ENCODE measurements around the gene PPOX.

PPOX gene

DNA sequence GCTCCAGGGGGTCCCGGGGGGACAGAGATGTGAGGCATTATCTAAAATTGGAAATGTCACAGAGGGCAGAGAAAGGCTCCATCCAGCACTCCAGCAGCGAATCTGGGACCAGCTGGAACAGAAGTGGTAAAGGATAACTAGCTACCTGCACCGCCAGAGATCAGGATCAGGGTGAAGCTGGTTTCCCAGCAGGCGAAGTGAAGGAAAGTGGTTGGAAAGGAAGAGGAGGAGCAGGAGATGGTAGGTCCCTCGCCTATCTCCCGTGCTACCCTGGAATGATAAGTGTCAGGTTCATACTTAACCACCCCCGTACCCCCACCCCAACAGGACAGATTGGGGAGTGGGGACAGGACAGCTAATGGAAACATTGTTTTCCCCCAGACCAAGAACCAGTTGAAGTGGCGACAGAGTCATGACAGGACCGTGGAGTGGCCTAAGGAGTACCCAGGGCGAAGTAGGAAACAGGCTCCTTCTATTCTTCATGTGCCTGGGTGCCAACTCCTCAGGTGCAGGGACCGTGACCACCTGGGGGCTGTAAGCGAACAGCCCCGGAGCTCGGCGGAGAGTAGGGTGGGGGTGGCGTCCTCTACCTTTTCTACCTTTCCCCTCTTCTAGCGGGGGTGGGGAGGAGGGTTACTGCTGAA lies 10.4 kb downstream of the PPOX start:
- DNase-seq, result no peak

DNA sequence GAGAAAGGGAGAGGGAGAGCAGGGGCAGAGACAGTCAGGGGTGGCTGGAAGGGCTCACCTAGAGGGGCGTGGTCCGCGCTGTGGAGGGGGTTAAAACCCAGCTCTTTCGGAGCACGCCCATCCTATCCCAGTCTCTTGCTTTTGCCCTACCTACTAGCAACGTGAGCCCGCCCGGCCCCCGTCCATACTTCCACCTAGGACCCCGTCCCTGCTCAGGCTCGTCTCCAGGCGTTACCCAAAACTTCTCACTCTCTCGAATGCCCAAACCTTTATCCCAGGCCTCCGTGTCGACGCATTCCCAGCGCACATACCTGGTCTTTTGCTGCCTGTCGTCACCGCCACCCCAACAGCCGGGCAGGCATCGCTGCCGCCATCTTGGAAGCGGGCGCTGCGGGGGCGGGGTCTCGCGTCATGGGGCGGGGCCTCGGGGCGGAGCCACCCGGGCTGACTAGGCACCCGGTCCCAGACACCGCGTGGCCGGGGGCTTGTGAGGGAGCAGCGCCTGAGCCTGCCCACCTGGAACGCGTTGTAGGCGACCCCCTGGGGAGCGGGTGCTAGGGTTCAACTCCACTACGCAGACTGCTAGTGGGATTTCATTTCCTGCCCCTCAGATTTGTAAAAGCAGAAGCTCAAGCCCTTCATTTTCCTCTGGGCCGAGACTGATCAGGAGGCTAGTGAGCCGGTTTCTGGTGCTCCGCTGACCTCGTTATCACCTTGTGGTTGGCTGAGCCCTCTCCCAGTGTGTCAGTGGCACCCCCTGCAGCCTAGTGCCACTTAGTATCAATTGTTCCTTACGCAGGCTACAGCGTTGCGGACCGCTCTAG lies 11.1 kb downstream of the PPOX start, which contains the start of gene B4GALT3:
Gene B4GALT3, minus strand, starts transcription at position 396 of the 824 bp plus-strand sequence. CDS start 1,447 bp downstream, outside the sequence.
- peak; percentile 88 for DNase-seq

DNA sequence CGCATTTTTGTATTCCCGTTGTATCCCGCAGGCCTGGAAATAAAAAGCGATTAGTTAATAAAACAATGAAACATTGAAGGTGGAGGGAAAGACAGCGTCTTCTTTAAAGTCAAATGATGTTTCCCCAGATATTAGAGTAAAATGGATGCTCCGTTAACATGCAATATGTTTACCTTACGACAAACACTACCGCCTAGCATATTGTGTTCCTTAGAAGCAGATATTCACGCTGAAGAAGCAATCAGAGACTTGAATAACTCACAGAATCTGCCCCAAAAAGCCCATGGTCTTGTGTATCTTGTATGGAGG lies 11.7 kb downstream of the PPOX start:
- DNase-seq, result no peak

DNA sequence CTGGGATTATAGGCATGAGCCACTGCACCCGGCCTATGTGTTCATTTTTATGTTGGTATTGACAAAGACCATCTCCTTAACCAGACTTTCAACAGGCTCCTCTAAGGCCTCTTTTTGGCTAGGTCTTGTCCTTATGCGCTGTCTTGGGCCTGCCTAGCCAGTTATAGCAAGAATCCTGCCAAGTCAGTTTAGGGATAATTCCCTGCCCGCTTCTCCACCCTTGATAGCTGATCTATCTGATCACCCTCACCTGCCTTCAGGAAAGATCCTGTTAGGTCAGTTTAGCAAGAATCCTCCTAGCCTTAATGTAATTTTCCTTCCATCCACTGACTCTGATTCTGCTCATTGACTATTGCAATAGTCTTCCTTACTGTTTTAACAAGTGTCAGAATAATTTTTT lies 13.5 kb downstream of the PPOX start:
- DNase-seq, result no peak

DNA sequence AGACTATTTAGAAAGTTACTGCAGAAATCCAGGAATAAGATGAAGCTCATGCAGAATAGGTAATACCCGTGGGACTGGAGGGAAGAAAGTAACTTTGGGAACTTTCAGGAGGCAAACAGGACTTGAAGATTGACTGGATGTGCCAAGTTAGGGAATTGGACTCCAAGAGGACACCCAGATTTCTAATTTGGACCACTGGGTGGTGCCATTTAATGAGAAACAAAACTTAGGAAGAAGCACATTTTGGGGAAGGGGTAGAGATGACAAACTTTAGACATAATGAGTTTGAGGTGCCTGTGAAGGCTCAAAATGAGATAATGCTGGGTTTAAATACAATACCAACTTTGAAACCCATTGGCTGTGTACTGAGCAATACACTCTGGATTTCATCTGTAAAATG lies 14.4 kb downstream of the PPOX start:
- no peak for DNase-seq

DNA sequence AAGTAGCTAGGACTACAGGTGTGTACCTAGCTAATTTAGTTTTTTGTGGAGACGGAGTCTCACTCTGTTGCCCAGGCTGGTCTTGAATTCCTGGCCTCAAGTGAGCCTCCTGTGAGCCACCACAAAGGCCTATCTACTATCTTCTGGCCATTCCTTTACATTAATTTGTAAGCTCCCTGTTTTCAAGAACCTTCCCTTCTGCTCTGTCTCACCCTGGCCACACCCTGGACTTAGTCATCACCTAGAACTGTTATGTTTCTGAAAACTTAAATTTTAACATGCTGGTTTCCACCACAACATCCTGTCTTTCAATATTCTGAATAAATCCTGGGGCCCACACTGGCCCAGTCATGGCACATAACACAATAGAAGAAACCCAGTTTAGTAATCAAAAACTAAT lies 16.0 kb downstream of the PPOX start:
- DNase-seq, result no peak

DNA sequence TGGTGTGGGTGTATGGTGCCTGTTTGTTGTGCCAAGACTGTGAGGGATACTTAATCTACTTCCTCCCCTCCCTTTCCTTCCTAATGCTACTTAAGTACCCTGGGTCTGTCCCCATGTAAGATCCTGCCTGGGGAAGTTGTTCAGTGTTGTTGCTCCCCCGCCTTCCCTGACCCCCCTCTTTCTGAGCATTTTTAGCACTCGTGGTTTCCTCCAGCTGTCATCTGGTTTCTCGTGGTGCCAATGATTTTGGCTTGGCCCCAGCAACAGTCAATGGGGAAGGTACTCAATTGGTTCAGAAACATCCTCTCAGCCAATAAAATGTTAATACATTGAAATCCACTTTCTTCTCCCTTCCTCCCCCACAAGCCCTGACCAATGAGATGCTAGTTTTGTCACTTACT lies 19.1 kb downstream of the PPOX start:
- DNase-seq, result peak; percentile 81

DNA sequence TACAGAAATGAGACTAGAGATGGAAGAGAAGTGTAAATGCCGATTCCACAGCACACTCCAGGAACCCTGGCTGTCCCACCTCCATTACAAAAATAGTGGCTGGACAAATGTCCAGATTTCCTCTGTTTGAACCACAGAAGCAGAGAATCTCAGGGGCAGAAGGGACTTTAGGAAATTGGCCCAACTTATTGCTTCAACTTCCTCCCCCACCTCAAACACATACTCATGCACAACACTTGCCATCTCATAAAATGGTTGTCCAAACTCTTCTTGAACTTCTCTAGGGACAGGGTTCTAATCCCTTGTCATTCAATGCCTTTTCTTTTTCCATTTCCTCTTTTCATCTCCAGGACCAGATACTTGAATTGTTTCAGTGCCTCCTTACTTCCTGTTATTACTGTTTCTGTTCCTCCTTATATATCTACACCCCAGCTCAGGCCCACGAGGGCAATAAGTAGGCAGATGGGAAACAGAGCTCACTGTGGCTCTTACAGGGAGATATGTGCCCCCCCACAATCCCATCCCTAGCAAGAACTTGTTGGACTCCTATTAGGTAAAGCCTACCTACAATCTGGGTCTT lies 19.6 kb downstream of the PPOX start:
- DNase-seq, result no peak

DNA sequence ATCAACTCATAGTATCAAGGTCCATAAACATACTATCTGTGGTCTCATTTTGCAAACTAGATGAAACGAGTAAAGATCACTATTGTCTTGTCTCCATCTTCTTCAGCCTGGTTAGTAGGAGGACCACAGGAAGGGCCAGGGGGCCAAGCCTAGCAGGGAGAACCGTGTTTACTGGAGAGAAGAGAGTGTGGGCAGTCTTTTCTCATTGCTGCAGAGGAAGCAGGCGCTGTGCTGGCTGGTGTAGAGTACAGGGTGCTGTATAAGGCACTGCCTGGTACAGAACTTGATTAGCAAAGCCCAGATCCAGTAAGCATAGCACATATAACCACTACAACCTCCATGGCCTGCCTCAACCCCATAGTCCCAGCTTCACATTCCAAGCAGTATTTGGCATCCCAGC lies 21.1 kb downstream of the PPOX start:
- no peak for DNase-seq

DNA sequence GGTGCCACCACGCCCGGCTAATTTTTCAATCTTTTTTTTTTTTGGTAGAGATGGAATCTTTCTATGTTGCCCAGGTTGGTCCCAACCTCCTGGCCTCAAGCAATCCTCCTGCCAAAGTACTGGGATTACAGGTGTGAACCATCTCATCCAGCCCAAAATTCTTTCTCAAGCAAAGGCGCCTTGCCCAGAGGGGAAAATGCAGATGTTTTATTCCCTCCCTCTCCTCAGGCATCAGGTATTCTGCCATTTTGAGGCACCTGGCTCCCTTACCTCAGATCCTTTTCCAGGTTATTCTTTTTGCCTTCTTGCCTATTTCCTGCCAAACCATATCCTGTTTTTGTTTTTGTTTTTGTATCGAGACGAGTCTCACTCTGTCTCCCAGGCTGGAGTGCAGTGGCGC lies 22.2 kb downstream of the PPOX start:
- DNase-seq, result no peak

DNA sequence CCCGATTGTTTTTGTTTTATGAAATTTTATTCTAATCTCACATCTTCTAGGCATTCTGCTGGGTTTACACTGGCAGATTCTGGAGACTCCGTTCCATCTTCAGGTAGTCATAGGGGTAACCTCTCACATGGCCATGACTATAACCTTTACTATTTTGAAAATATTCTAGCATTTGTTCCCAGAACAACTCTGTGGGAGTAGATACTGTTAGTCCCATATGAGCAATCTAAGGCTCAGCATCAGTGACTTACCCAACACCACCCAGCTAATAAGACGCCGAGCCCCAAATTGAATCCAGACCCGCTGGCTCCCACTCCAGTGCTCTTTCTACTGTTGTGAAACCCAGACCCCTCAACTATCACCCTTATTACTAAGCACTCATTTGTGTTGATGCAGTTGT lies 22.8 kb downstream of the PPOX start:
- no peak for DNase-seq

DNA sequence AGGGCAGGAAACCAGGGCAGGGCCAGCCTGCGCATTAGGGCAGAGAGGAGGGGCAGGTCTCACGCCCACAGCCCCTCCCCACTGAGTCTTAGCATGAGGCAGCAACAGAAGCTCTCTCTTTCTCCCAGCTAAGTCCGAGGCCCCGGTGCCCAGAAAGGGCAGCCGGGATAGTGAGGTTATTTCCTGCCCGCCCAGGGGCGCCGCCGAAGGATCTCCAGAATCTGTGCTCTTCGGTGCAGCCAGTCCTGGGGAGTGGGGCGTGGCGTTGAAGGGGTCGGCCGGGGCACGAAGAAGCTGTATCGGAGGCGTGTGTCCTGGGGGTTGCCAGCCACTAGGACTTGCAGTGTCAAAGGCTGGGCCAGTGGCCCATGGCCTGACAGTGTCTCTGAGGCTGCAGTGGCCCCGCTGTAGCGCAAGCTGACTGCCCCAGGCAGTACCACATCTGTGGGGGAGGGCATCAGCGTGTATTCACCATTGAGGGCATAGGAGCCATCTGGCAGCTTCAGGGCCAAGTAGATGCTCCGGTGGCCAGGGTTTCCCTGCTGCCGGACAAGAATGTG lies 24.8 kb downstream of the PPOX start:
- no peak for DNase-seq

DNA sequence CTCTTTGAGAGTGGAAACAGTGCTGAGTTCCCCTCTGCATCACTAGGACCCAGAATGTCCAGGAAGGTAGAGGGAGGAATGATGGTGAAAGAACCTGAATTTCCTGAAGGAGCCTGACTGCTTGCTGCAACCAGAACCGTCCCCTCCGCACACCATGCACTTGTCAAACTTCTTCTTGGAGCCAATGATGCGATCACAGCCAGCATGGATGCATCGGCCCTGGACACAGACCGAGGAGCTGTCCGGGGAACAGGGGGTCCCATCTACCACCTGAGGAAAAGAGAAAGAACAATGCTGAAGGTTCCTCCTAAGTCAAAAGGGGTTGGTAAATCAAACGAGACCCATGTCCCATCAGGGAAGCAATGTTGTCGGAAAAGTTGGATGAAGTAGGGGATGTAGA lies 25.7 kb downstream of the PPOX start:
- no peak for DNase-seq

DNA sequence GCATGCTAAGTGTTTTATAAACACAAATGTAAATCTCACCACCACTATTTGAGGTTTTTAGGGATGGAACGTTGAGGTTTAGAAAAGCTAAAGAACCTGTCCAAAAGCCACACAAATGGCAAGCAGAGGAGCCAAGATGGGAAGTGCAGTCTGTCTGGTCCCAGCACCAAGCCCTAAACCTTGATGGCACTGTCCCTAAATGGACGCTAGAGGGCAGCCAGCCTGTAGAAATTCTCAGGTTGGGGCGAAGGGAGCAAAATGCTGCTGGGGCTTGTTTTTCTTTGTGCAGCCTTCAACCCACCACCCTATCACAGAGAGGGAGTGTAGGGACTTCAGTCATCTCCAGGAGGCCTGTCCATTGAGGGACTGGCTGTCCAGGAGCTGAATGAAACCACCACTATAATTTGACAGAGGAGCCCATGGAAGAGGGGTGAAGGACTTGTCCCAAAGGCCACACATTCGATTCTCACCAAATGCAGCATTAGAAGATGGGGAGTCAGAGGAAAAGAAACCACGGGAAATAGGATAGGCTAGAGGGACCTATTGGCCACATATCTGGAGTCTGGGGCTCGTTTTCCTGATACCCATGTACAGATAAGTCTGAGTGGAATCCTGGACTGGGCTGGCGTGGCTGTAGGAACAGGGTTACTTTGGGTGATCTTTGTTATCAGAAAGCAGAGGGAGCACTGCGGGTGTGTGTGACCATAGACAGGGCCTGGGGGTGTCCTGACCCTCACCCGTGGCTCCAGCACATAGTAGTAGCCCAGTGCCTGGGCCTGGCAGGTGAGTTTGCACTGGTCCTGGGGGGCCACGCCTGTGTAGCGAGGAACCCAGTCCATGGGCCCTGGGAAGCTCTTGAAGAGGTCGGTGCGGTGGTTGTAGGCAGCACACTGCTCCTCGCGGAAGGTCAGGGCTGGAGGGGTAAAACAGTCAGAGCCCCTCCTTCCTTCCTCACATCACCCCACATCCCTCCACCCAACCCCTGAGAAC lies 26.5 kb downstream of the PPOX start:
- DNase-seq, result peak; percentile 41

DNA sequence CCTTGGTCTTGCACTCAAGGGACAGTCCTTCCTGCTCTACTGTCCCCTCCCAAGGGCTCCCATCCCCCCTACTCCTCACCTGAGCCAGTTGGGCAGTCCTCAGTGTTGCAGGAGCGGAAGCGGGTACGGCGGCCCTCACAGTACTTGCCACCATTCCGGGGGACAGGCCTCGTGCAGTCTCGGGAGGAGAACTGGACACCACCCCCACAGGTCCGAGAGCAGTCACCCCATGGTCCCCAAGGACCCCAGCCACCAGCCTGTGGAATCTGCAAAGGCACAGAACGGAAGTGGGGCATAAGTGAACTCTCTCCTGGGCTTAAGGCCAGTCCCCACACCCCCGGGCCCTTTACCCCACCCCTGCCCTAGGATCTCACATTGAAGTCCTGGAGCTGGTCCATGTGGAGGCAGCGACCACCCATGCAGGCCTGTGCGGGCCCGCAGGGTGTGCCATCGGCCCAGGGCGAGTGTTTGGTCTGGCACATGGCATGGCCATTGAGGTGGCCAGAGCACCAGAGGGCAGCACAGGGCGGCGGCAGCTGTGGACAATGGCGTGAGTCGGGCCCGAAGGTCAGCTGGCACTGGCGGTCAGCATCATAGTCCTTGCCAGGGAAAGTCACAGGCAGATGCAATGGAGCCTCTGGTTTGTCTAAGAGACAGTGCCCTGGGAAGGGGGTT lies 27.5 kb downstream of the PPOX start:
- no peak for DNase-seq

DNA sequence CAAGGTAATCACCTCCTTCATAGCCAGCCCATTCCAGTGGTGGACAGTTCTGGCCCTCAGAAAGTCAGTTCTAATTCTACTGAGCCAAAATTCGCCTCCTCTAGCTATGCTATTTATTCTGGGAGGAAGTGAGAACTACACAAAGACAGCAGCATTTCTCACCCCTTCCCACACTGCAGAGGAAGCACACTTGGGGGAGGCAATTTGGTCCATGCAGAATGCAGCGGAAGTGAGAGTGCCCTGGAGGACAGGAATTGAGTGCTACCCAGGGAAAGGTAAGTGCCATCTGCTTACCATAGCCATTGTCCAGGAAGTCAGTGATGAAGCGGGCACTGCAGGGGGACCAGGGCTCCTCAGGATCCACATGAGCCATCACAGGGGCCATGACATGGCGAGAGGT lies 28.9 kb downstream of the PPOX start:
- DNase-seq, result no peak

DNA sequence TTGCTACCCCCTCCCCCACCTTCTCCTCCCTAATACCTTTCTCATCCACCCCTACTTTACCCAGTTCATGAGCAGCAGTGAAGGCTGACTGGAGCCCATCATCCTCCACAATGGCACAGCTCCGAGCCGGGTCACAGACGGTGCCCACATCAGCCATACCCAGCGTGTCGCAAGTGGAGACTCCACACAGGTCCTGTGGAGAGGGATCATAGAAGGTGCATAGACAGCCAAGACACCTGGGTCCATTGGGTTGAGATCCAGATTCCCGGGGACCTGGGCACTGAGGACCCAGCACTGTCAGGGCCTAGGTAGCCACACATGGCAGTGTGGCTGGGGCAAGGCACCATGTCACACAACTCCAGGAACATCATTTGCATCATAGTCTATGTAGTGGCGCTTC lies 29.9 kb downstream of the PPOX start:
- DNase-seq, result no peak

DNA sequence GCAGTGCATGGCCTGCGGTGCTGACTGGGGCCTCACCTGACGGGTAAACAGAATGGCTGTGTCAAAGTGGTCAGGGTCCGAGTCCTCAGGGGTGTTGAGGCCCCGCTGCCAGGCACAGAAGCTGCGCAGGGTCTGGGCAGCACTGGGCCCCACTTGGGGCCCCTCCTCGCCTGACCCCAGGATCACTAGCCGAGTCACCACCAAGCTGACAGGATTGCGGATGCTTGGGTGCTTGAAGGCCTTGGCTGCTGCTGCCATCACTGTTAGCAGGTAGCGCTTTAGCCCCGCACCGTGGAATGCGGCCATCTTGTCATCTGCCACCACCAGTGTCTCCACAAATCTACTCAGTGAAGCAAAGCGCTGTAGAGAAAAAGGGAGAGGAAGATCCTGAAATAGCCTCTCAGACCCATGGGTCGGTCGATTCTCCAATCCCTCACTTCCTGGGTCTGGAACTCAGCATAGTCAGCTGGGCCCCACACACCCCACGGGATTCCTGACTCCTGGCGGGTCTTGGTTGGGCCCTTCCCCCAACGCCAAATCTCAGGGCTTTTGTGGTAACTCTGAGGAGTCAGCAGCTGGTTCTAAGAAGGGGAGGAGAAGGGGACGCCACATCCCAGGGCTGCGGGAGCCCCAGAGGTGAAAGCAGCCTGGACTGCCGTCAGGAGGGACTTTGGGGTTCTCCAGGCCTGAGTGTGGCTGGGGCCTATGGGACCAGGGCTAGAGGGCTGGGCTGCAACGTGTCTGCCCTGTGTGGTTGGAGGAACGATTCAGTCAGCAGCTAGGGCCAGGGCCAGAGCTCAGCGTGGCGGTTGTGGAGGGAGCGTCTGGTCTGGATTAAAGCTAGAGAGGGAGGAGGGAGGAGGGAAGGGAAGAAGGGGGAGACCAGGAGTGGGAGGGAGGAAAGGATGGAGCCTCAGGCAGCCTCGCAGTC lies 30.6 kb downstream of the PPOX start:
- no peak for DNase-seq

DNA sequence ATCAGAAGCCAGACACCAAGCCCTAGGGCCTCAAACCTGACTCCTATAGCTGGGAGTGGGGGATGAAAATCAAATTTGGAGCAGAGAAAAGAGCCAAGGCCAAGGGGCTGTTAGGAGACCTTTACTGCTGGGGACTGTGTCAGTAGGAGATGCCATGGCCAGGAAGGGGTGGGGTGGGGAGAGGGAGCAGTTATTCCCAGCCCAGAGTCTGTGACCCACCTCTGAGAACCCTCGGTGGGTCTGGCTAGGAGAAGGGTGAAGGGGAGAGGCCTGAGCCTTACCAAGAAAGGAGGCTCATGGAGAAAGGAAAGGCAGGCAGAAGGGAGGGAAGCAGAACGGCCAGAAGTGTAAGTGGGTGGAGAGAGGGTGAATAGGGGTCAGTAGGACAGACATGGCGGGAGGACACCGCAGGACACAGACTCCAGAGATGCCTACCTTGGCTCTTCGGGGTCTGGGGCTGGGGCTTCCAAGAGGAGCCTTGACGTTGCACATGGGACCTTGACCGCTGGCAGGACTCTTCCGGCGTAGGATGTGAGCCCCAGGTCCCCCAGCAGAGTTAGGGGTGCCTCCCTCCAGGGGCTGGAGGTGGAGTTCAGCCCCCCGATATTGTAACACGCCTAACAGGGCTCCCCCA lies 31.5 kb downstream of the PPOX start:
- DNase-seq, result no peak

DNA sequence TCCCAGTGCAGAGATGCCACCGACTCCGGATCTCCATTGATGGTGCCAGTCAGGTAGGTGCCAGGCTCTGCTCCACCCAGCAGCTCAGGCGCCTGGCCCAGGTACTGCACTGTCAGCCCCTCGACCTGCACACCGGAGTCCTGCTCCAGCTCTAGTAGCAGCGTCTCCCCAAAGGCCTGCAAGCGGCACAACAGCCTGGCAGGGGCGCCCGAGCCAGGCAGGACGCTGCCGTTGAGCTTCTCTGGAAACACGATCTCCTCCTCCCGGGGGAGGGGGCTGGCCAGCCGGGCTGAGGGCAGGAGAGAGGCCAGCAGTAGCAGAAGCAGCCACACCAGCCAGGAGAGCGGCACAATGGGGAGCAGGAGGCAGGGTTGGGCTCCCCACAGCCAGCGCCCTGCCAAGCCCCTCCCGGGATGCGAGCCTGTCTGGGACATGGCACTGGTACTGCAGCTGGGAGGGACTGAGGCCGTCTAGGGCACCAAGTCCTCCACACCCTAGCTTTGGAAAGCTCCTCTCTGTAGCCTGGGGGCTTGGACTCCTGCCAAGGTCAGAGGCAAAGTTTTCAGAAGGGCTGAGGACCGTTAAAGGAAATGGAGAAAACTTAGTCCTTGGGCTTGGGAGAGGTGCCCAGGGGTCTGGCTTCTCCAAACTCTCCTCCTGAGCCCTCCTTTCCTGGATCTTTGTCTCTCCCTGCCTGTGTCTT lies 32.1 kb downstream of the PPOX start:
- DNase-seq, result no peak

All from NCI-H2171 (cell line).